GM10248 (cell line): ENCODE measurements around the gene CORO2A.

Experiments
- CTCF ChIA-PET: fragments of 300-600 bp; sonication (Branson Sonifier 250); formaldehyde crosslinking; extraction: SDS; loops from one replicate; lab custom pipeline; 2021; ENCODE audit warnings: antibody characterized with exemption; lab: Yijun Ruan, JAX
- POLR2A ChIA-PET: fragments of 350-650 bp; sonication (Branson Sonifier 250); formaldehyde crosslinking; extraction: SDS; loops from one replicate; lab custom pipeline; 2020; ENCODE audit warnings: antibody characterized with exemption; lab: Yijun Ruan, JAX
- DNase-seq: peaks from one replicate; pipeline ENCODE4 v3.0.0; 2012; ENCODE audit errors: extremely low spot score
- TF ChIP-seq, protein P1 (sequence below): IDR thresholded peaks from 2 replicates; pipeline ENCODE4 v1.5.1; 2012; ENCODE audit warnings: mild to moderate bottlenecking, low read depth; ENCODE audit errors: extremely low read depth, missing control alignments, control extremely low read depth

Gene CORO2A

GRCh38 chr9:98234245-98234825, 41.9 kb upstream of the CORO2A start:
- TF ChIP-seq, protein P1, sequence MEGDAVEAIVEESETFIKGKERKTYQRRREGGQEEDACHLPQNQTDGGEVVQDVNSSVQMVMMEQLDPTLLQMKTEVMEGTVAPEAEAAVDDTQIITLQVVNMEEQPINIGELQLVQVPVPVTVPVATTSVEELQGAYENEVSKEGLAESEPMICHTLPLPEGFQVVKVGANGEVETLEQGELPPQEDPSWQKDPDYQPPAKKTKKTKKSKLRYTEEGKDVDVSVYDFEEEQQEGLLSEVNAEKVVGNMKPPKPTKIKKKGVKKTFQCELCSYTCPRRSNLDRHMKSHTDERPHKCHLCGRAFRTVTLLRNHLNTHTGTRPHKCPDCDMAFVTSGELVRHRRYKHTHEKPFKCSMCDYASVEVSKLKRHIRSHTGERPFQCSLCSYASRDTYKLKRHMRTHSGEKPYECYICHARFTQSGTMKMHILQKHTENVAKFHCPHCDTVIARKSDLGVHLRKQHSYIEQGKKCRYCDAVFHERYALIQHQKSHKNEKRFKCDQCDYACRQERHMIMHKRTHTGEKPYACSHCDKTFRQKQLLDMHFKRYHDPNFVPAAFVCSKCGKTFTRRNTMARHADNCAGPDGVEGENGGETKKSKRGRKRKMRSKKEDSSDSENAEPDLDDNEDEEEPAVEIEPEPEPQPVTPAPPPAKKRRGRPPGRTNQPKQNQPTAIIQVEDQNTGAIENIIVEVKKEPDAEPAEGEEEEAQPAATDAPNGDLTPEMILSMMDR: peak; percentile 16
- CTCF ChIA-PET: interaction anchor here (0.7 to 4.0 kb wide), 7 partner anchors 12 to 160 kb away, joined by 3 to 18 read pairs (median 4); no protein-coding TSS in a partner anchor
- no peak for DNase-seq
- POLR2A ChIA-PET: interaction anchor here (0.7 kb wide), 1 partner anchor 175 kb away, joined by 3 read pairs; no protein-coding TSS in a partner anchor

- CTCF ChIA-PET: interaction anchor here (1.4 to 4.0 kb wide), 6 partner anchors 9 to 28 kb away, joined by 3 to 18 read pairs (median 4); no protein-coding TSS in a partner anchor
- TF ChIP-seq, protein P1: no peak
- POLR2A ChIA-PET: no interaction called here
- no peak for DNase-seq
Observed at GRCh38 chr9:98232926-98233325, 40.5 kb upstream of the CORO2A start.

DNA sequence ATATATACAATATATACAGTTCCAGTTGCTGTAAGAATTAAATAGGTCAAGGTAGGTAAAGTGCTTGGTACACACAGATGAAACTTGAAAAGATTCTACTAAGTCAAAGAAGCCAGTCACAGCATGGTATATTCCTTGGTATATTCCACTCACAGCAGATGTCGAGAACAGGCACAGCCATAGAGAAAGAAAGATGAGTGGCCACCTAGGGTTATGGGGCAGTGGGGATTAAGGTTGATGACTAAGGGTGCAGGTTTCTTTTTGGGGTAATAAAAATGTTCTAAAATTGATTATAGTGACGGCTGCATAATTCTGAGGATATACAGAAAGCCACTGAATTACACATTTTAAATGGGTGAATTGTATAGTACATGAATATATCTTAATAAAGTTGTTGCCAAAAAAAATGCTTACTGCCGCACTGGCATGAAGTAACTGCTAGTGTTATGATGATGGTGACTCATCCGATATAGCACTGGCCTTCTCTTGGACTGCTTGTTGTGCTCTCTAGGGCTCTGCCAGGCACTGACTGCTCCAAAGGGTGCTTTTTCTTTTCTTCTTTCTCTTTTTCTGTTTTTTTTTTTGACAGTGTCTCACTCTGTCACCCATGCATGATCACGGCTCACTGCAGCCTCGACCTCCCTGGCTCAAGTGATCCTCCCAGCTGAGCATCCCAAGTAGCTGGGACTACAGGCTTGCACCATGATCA, 39.5 kb upstream of the CORO2A start:
- ChIA-PET POLR2A (no interaction called here), CTCF (interaction anchor here (1.9 kb wide), 1 partner anchor 10 kb away, joined by 9 read pairs; no protein-coding TSS in a partner anchor)
- TF ChIP-seq, protein P1: no peak

DNA sequence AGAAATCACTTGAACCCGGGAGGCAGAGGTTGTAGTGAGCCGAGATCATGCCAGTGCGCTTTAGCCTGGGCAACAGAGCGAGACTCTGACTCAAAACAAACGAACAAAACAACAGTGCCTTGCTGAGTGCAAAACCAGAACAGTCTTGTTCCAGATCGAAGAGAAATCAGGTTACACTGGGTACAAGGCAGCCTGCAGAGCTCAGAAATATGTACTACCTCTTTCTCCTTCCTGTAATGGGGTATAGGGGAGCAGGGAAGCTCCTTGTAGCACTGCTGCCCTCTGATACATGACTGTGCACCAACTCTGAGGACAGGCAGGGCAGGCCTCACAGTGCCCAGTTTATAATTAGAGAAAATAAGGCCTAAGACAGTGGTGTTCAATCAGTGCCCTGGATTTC, 38.4 kb upstream of the CORO2A start:
- CTCF ChIA-PET: interaction anchor here (1.4 kb wide), 1 partner anchor 26 kb away, joined by 4 read pairs; no protein-coding TSS in a partner anchor
- TF ChIP-seq, protein P1: no peak
- POLR2A ChIA-PET: no interaction called here
- no peak for DNase-seq

More for the DNA sequence above, 39.5 kb upstream of the CORO2A start:
- no peak for DNase-seq

- ChIA-PET POLR2A (no interaction called here), CTCF (interaction anchor here (1.2 to 2.5 kb wide), 5 partner anchors 11 to 112 kb away, joined by 3 to 6 read pairs (median 4); no protein-coding TSS in a partner anchor)
- no peak for DNase-seq
- TF ChIP-seq, protein P1: no peak
Observed at GRCh38 chr9:98230304-98230703, 37.9 kb upstream of the CORO2A start.

DNA sequence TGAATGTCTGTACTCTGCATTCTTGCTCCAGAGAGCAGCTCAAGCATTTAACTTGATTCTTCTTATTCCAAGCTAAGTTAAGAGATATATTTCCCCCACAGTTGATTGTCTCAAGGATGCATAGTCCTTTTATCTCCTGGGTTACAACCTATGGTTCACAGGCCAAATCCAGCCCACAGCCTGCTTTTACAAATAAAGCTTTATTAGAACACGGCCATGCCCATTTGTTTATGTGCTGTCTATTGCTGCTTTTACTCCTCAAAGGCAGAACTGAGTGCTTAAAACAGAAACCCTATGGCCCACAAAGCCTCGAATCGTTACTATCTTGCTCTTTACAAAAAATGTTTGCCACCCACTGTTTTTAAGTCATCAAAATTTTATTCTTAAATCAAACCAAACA, 37.2 kb upstream of the CORO2A start:
- CTCF ChIA-PET: interaction anchor here (1.2 to 2.5 kb wide), 6 partner anchors 11 to 111 kb away, joined by 3 to 6 read pairs (median 4); no protein-coding TSS in a partner anchor
- TF ChIP-seq, protein P1: no peak
- POLR2A ChIA-PET: no interaction called here
- DNase-seq: no peak
